Right atrium auricular region (tissue), 2 donors: ENCODE measurements around the gene MDH2. TPM values are rescaled to one million over a fixed set of nuclear protein-coding genes. Genes with fewer than 3 reads are reported as not detected.
"Not testable (repeated sequence)": the region's sequence is repeated elsewhere in the genome, so short reads cannot be mapped to it uniquely, and the experiment has no call there.

Experiments
- DNase-seq: peaks from one replicate; pipeline ENCODE4 v3.0.0-alpha.2; 2019; ENCODE audit warnings: low spot score
- H3K27ac ChIP-seq, 2 donors: fragments of 200-600 bp; sonication (generic); 1 replicate in 1 of 2; 2 replicates in 1 of 2; pipeline ENCODE4 v1.5.1; 2016 to 2019
- H3K27me3 ChIP-seq, 2 donors: fragments of 200-600 bp; sonication (generic); one replicate each; pipeline versions ENCODE4 v1.5.1 to v1.6.0; 2017 to 2019
- H3K36me3 ChIP-seq: fragments of 200-600 bp; sonication (generic); one replicate; pipeline ENCODE4 v1.5.1; 2016
- H3K4me1 ChIP-seq, 2 donors: fragments of 200-600 bp; sonication (generic); one replicate each; pipeline versions ENCODE4 v1.5.1 to v1.6.0; 2017 to 2019
- H3K4me3 ChIP-seq, 2 donors: fragments of 200-600 bp; sonication (generic); 1 replicate in 1 of 2; 2 replicates in 1 of 2; pipeline ENCODE4 v1.5.1; 2017 to 2019; ENCODE audit warnings: mild to moderate bottlenecking in 1 of 2, moderate library complexity in 1 of 2
- H3K9me3 ChIP-seq, 2 donors: fragments of 200-600 bp; sonication (generic); one replicate each; pipeline ENCODE4 v1.5.1; 2019
- CTCF ChIP-seq, 2 donors: fragments of 200-600 bp; sonication (generic); IDR thresholded peaks; one replicate each; pipeline ENCODE4 v1.5.1; 2019; ENCODE audit warnings: antibody characterized with exemption in 2 of 2
- total RNA-seq, 2 donors: library from RNA; depleted of rRNA; stranded (reverse); fragments of >200 nt; gene quantifications; one replicate each; pipeline ENCODE4 v1.1.0, GENCODE V29; 2016

The MDH2 gene
- total RNA-seq, 2 donors from 2014 or later = 186 to 272 TPM

DNA sequence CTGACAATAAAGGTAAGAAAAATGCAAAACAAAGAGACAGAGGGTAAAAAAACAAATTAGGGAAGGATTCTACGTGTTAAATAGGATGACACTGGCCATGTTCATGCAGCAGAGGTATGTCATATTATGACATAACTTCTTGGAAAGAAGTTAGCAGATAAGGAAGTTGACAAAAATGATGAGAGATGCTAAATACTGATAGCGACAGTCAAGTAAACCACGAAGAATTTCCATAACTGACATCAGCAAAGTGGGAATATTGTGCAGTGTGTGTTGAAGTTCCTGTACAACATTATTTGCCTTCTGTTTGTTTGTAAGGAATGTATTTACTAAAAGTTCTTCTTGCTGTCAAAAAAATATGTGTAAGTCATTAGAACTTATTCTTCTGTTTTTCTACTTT lies 29.5 kb downstream of the MDH2 start:
- Histone ChIP-seq H3K4me3 (no peak overlapping the region), H3K36me3 (no peaks in the 10 kb centered on the region), H3K9me3 (peaks cover 0 to 4% of the 10 kb centered on the region in 2 donors), H3K4me1 (peaks cover 0 to 4% of the 10 kb centered on the region in 2 donors), H3K27me3 (no peaks in the 10 kb centered on the region), H3K27ac (no peak overlapping the region)
- no peak for TF ChIP-seq CTCF (IDR thresholded peaks at IDR 0.05)
- no peak for DNase-seq

DNA sequence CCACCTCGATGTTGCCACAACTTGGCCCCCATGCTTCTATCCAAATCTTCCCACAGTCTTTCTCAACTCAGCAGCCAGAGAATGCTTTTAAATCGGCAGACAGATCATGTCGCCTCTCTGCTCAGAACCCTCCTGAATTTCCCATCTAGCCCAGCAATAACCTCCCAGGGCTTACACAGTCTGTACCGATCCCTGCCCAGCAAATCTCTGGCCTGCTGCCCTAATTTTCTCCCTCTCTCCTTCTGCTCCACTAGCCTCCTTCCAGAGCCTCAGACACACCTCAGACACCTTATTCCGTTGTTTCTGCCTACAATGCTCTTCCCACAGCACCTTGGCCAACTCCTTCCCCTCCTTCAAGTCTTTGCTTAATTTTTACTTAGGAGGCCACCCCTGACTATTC lies 32.3 kb downstream of the MDH2 start:
- no peaks in the 10 kb centered on the region for H3K27me3 ChIP-seq
- H3K4me1 ChIP-seq = peaks cover 0 to 4% of the 10 kb centered on the region in 2 donors
- no peak for TF ChIP-seq CTCF (IDR thresholded peaks at IDR 0.05)
- no peaks in the 10 kb centered on the region for H3K9me3 ChIP-seq
- no peak overlapping the region for H3K27ac ChIP-seq
- no peak overlapping the region for H3K4me3 ChIP-seq
- no peaks in the 10 kb centered on the region for H3K36me3 ChIP-seq
- no peak for DNase-seq

GRCh38 chr7:76084115-76084514 lies 36.2 kb downstream of the MDH2 start:
- not testable (repeated sequence) for H3K27ac ChIP-seq, H3K4me3 ChIP-seq, DNase-seq, H3K4me1 ChIP-seq, H3K27me3 ChIP-seq, H3K36me3 ChIP-seq, H3K9me3 ChIP-seq

- no peak for TF ChIP-seq CTCF (IDR thresholded peaks at IDR 0.05)
- Histone ChIP-seq H3K4me1 (peaks cover 0 to 4% of the 10 kb centered on the region in 2 donors), H3K4me3 (no peak overlapping the region), H3K36me3 (no peaks in the 10 kb centered on the region), H3K9me3 (no peaks in the 10 kb centered on the region), H3K27me3 (no peaks in the 10 kb centered on the region), H3K27ac (no peak overlapping the region)
- DNase-seq = no peak
These were observed 38.2 kb downstream of the MDH2 start for GRCh38 chr7:76086070-76086469.

GRCh38 chr7:76087362-76087791 lies 39.5 kb downstream of the MDH2 start:
- H3K27ac ChIP-seq, DNase-seq, H3K27me3 ChIP-seq, H3K9me3 ChIP-seq, H3K36me3 ChIP-seq, H3K4me3 ChIP-seq, H3K4me1 ChIP-seq: not testable (repeated sequence)

- H3K27me3 ChIP-seq = no peaks in the 10 kb centered on the region
- no peaks in the 10 kb centered on the region for H3K4me1 ChIP-seq
- DNase-seq = no peak
- TF ChIP-seq CTCF (IDR thresholded peaks at IDR 0.05) = no peak
- no peak overlapping the region for H3K4me3 ChIP-seq
- no peak overlapping the region for H3K27ac ChIP-seq
- no peaks in the 10 kb centered on the region for H3K9me3 ChIP-seq
- H3K36me3 ChIP-seq = no peaks in the 10 kb centered on the region
These were observed 42.1 kb downstream of the MDH2 start for GRCh38 chr7:76089865-76090475.

- no peaks in the 10 kb centered on the region for H3K9me3 ChIP-seq
- DNase-seq = no peak
- H3K4me1 ChIP-seq = no peaks in the 10 kb centered on the region
- no peak overlapping the region for H3K4me3 ChIP-seq
- H3K27me3 ChIP-seq = no peaks in the 10 kb centered on the region
- H3K27ac ChIP-seq = no peak overlapping the region
- no peak for TF ChIP-seq CTCF (IDR thresholded peaks at IDR 0.05)
- no peaks in the 10 kb centered on the region for H3K36me3 ChIP-seq
These were observed 43.6 kb downstream of the MDH2 start for GRCh38 chr7:76091506-76091905.

DNA sequence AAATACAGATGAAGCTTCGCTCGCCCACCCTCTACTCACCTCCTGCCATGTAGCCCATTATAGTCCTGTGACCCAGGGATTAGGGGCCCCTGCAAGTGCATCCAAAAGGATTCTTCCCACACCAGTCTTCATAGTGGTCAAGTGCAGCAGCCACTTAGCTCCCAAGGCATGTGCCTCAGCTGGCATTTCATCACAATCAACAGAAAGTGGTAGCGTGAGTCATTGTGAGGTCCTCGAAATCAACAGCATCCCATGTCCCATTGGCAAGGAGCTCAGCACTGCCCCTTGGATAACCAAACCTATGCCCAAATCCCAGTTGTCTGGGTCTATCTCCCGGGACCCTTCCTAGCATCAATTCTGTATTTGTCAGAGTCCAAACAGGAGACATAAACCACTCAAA lies 45.6 kb downstream of the MDH2 start:
- DNase-seq = peak; percentile 34
- H3K4me1 ChIP-seq, H3K27ac ChIP-seq, H3K27me3 ChIP-seq, H3K4me3 ChIP-seq, H3K36me3 ChIP-seq, H3K9me3 ChIP-seq: not testable (repeated sequence)

GRCh38 chr7:76094326-76094725 lies 46.4 kb downstream of the MDH2 start:
- H3K27me3 ChIP-seq, H3K27ac ChIP-seq, H3K4me1 ChIP-seq, H3K4me3 ChIP-seq, H3K9me3 ChIP-seq, H3K36me3 ChIP-seq: not testable (repeated sequence)
- DNase-seq = peak; percentile 0
